ENCODE measurements around the gene CATSPERB.

- no peak for TF ChIP-seq CTCF (conservative IDR thresholded peaks at IDR 0.05 in 1 of 2, IDR thresholded peaks at IDR 0.05 in 1 of 2; ENCODE audit: low read depth in 1 of 2, low read length in 2 of 2)
- TF ChIP-seq EZH2 (IDR thresholded peaks at IDR 0.05; ENCODE audit: low read length, missing control alignments): no peak
Measured at GRCh38 chr14:91731986-91732385, at the start of gene CATSPERB.
